GM15510 (cell line): ENCODE data around the gene MYADM.

Source experiments
- POLR2A ChIP-seq: IDR thresholded peaks from 3 replicates; pipeline ENCODE4 v1.6.1; 2011; ENCODE audit warnings: borderline replicate concordance; ENCODE audit not compliant: insufficient read length; ENCODE audit errors: extremely low read depth

Gene MYADM

GRCh38 chr19:53865918-53866864 is 1.5 kb upstream of the MYADM start:
- peak; percentile 42 for TF ChIP-seq POLR2A

GRCh38 chr19:53866865-53867224 is 838 bp upstream of the MYADM start:
- TF ChIP-seq POLR2A = no peak

GRCh38 chr19:53868091-53868891 is 608 bp downstream of the MYADM start:
- no peak for TF ChIP-seq POLR2A

GRCh38 chr19:53868892-53869804 is 1.5 kb downstream of the MYADM start:
- peak; percentile 39 for TF ChIP-seq POLR2A

- no peak for TF ChIP-seq POLR2A
Measured at GRCh38 chr19:53870485-53870844, 2.8 kb downstream of the MYADM start.

GRCh38 chr19:53871454-53871853 is 3.8 kb downstream of the MYADM start:
- no peak for TF ChIP-seq POLR2A

GRCh38 chr19:53872762-53873161 is 5.1 kb downstream of the MYADM start:
- no peak for TF ChIP-seq POLR2A

GRCh38 chr19:53873773-53874605 is 6.3 kb downstream of the MYADM start:
- no peak for TF ChIP-seq POLR2A

GRCh38 chr19:53874606-53874990 is 6.9 kb downstream of the MYADM start:
- no peak for TF ChIP-seq POLR2A

GRCh38 chr19:53875602-53876325 is 8.1 kb downstream of the MYADM start:
- TF ChIP-seq POLR2A = no peak

GRCh38 chr19:53876651-53877224 is 9.1 kb downstream of the MYADM start:
- TF ChIP-seq POLR2A = no peak

GRCh38 chr19:53877361-53877766 is 9.7 kb downstream of the MYADM start:
- no peak for TF ChIP-seq POLR2A

GRCh38 chr19:53878776-53879139 is 11.1 kb downstream of the MYADM start:
- no peak for TF ChIP-seq POLR2A
